Upper lobe of left lung (tissue), 4 donors: Measurements from ENCODE around the gene CSF1.

Experiments
- CTCF ChIP-seq, 6 experiments: fragments of 450-650 bp in 4 of 6; fragments of 200-600 bp in 2 of 6; sonication (generic) in 2 of 6; IDR thresholded peaks; one replicate each; pipeline ENCODE4 v1.5.1; 2016 to 2019; ENCODE audit warnings: antibody characterized with exemption in 6 of 6
- EP300 ChIP-seq, 4 donors: sonication (generic); formaldehyde crosslinking; IDR thresholded peaks; one replicate each; pipeline ENCODE4 v1.5.1; 2017; ENCODE audit warnings: antibody characterized with exemption in 4 of 4, control low read depth in 2 of 4
- POLR2A ChIP-seq, 4 donors: fragments of 450-650 bp; IDR thresholded peaks; one replicate each; pipeline ENCODE4 v1.5.1; 2016 to 2017; ENCODE audit warnings: antibody characterized with exemption in 4 of 4, mild to moderate bottlenecking in 2 of 4
- POLR2AphosphoS5 ChIP-seq, 2 donors: sonication (generic); formaldehyde crosslinking; IDR thresholded peaks; one replicate each; pipeline ENCODE4 v1.5.1; 2017; ENCODE audit warnings: antibody characterized with exemption in 2 of 2

GRCh38 chr1:109959974-109960744 lies 49.5 kb downstream of the CSF1 start:
- TF ChIP-seq CTCF (IDR thresholded peaks at IDR 0.05) (no peak), POLR2AphosphoS5 (IDR thresholded peaks at IDR 0.05) (no peak), POLR2A (IDR thresholded peaks at IDR 0.05) (no peak), EP300 (IDR thresholded peaks at IDR 0.05) (no peak)
